ENCODE data around the gene HP. TPM values are rescaled to one million over a fixed set of nuclear protein-coding genes. Genes with fewer than 3 reads are reported as not detected.
"Not testable (repeated sequence)": the region's sequence is repeated elsewhere in the genome, so short reads cannot be mapped to it uniquely, and the experiment has no call there.

Gene HP, protein sequence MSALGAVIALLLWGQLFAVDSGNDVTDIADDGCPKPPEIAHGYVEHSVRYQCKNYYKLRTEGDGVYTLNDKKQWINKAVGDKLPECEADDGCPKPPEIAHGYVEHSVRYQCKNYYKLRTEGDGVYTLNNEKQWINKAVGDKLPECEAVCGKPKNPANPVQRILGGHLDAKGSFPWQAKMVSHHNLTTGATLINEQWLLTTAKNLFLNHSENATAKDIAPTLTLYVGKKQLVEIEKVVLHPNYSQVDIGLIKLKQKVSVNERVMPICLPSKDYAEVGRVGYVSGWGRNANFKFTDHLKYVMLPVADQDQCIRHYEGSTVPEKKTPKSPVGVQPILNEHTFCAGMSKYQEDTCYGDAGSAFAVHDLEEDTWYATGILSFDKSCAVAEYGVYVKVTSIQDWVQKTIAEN
- 0.63 TPM for polyA plus RNA-seq (2013)

DNA sequence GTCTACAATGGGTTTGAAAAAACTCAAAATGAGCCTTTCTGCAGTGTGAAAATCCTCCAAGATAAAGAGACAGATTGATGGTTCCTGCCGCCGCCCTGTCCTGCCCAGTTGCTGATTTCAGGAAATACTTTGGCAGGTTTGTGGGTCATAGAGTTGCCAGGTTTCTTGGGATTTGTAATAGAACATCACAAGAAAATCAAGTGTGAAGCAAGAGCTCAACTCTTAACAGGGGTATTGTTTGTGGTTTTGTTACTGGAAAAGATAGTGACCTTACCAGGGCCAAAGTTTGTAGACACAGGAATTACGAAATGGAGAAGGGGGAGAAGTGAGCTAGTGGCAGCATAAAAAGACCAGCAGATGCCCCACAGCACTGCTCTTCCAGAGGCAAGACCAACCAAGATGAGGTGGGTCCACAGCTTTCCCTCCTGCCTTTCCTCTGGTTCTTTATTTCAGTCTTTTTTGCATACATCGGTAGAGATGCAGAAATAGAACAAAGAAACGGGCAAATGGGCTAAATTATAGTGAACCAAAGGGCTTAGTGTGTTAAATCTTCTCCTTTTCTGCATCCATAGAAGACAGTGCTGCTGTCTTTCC, at the start of gene HP:
TSS of gene HP (plus strand) at position 252 of the 594 bp plus-strand sequence. CDS start at position 400, 148 bp downstream.
- POLR2A ChIA-PET; H3K27ac ChIP-seq (ENCODE audit: insufficient read depth in 1 of 2, low read depth in 1 of 2, low read length in 2 of 2, poor library complexity in 1 of 2, severe bottlenecking in 2 of 2); H3K4me3 ChIP-seq (ENCODE audit: control insufficient read depth in 1 of 7, extremely low read depth in 1 of 7, insufficient read depth in 4 of 7, low read depth in 2 of 7, low read length in 6 of 7); CTCF ChIA-PET; DNase-seq; H3K27me3 ChIP-seq (replicated peaks in 2 of 5; ENCODE audit: control insufficient read depth in 4 of 5, insufficient read depth in 5 of 5, low read length in 4 of 5); H3K36me3 ChIP-seq (ENCODE audit: control insufficient read depth in 4 of 4, insufficient read depth in 4 of 4, low read length in 3 of 4): not testable (repeated sequence)
- WGBS (ENCODE audit: insufficient coverage): 66% methylated on average over 2 of the region's 5 CpGs
- H3K9me3 ChIP-seq (ENCODE audit: control extremely low read depth in 1 of 5, control insufficient read depth in 4 of 5, insufficient read depth in 2 of 5, low read depth in 1 of 5, low read length in 4 of 5): peaks cover 0 to 10% (median 3%) of the 10 kb centered on the region in 5 experiments
- peaks cover 0 to 22% (median 5%) of the 10 kb centered on the region in 4 experiments for H3K4me1 ChIP-seq (ENCODE audit: control extremely low read depth in 1 of 4, control insufficient read depth in 4 of 4, insufficient read depth in 4 of 4, low read length in 3 of 4)

DNA sequence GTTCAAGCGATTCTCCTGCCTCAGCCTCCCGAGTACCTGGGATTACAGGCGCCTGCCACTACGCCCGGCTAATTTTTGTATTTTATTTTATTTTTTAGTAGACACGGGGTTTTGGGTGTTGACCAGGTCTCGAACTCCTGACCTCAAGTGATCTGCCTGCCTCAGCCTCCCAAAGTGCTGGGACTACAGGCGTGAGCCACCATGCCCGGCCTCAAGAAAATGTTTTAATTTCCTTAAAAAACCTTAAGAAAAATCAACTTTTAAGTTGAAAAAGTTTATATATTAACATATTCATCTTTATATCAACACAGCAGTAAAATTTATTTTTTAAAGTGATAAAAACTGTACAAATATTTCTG, 46.3 kb upstream of the HP start:
- CTCF ChIA-PET; H3K27ac ChIP-seq (ENCODE audit: insufficient read depth in 1 of 2, low read depth in 1 of 2, low read length in 2 of 2, poor library complexity in 1 of 2, severe bottlenecking in 2 of 2); POLR2A ChIA-PET; DNase-seq; H3K27me3 ChIP-seq (replicated peaks in 2 of 5; ENCODE audit: control insufficient read depth in 4 of 5, insufficient read depth in 5 of 5, low read length in 4 of 5); H3K4me1 ChIP-seq (ENCODE audit: control extremely low read depth in 1 of 4, control insufficient read depth in 4 of 4, insufficient read depth in 4 of 4, low read length in 3 of 4); H3K9me3 ChIP-seq (ENCODE audit: control extremely low read depth in 1 of 5, control insufficient read depth in 4 of 5, insufficient read depth in 2 of 5, low read depth in 1 of 5, low read length in 4 of 5): not testable (repeated sequence)
- Histone ChIP-seq H3K4me3 (ENCODE audit: control insufficient read depth in 1 of 7, extremely low read depth in 1 of 7, insufficient read depth in 4 of 7, low read depth in 2 of 7, low read length in 6 of 7) (peak overlapping the region in 3 of 7 experiments; percentile 60 to 95 (median 94)), H3K36me3 (ENCODE audit: control insufficient read depth in 4 of 4, insufficient read depth in 4 of 4, low read length in 3 of 4) (peaks cover 0 to 13% (median 8%) of the 10 kb centered on the region in 4 experiments)
- WGBS (ENCODE audit: insufficient coverage): 92% methylated on average over 2 of the region's 9 CpGs

DNA sequence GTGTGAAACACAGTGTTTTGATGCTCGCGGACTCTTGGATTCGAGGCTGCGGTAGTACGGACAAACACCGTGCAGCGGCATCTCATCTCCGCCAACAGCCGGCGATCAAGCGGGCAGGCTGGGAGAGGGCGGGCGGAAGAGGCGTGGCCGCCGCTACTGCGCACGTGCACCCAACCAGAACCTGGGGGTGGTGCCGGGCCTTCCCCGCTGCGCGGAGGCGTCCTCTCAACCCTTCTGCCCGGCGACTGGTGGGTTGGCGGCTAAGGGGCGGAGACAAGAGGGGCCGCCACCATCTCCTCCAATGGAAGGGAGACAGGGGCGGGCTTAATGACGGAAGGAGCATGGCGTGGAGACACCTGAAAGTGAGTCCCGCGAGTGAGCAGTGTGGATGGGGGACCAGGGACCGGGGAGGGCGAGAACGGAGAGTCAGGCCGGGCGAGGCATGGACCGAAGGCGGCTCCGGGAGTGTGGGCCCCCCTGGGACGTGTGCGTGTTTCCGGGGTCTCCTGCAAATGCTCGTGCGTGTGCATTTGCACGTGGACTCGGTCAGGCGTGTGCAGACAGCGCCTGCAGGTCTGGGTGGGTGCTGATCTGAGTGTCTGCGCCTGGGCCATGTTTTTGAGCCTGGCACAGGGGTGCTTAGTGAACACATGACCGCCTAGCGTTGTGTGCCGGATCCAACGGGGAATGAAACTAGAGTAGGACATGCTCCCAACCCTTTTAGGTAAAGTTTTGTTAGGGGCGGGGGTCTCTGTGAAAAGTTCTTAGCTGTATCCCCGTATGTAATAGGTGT, 45.7 kb upstream of the HP start, which contains the start of gene DHODH:
TSS of gene DHODH (plus strand) at position 321 of the 793 bp plus-strand sequence. CDS start at position 342, 21 bp downstream.
- CTCF ChIA-PET: no interaction called here
- DNase-seq: peak; percentile 98 to 99 (median 99)
- under 1% methylated on average over 49 of the region's 57 CpGs for WGBS (ENCODE audit: insufficient coverage)
- Histone ChIP-seq H3K36me3 (ENCODE audit: control insufficient read depth in 4 of 4, insufficient read depth in 4 of 4, low read length in 3 of 4) (peaks cover 0 to 18% (median 8%) of the 10 kb centered on the region in 4 experiments), H3K27ac (ENCODE audit: insufficient read depth in 1 of 2, low read depth in 1 of 2, low read length in 2 of 2, poor library complexity in 1 of 2, severe bottlenecking in 2 of 2) (peak within 1 kb of the TSS in 1 of 2 experiments; percentile 72), H3K4me3 (ENCODE audit: control insufficient read depth in 1 of 7, extremely low read depth in 1 of 7, insufficient read depth in 4 of 7, low read depth in 2 of 7, low read length in 6 of 7) (peak within 1 kb of the TSS; percentile 63 to 98 (median 95)), H3K27me3 (replicated peaks in 2 of 5; ENCODE audit: control insufficient read depth in 4 of 5, insufficient read depth in 5 of 5, low read length in 4 of 5) (no peaks in the 10 kb centered on the region), H3K9me3 (ENCODE audit: control extremely low read depth in 1 of 5, control insufficient read depth in 4 of 5, insufficient read depth in 2 of 5, low read depth in 1 of 5, low read length in 4 of 5) (no peaks in the 10 kb centered on the region), H3K4me1 (ENCODE audit: control extremely low read depth in 1 of 4, control insufficient read depth in 4 of 4, insufficient read depth in 4 of 4, low read length in 3 of 4) (peaks cover 0 to 11% (median 4%) of the 10 kb centered on the region in 4 experiments)
- POLR2A ChIA-PET: no interaction called here

DNA sequence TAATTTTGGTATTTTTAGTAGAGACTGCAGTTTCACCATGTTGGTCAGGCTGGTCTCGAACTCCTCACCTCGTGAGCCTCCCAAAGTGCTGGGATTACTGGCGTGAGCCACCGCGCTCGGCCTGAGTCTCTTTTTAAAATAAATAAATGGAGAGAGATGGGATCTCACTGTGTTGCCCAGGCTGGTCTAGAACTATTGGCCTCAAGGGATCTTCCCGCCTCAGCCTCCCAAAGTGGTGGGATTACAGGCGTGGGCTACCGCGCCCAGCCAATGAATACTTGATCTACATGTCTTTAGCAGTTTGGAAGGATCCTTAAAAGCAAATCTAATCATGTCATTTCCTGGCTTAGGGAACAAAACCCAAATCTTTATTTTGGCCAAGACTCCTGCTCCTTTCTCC, 44.5 kb upstream of the HP start:
- no peak for DNase-seq
- 100% methylated on average over 4 of the region's 10 CpGs for WGBS (ENCODE audit: insufficient coverage)
- peak overlapping the region in 1 of 7 experiments; percentile 98 for H3K4me3 ChIP-seq (ENCODE audit: control insufficient read depth in 1 of 7, extremely low read depth in 1 of 7, insufficient read depth in 4 of 7, low read depth in 2 of 7, low read length in 6 of 7)
- ChIA-PET POLR2A (no interaction called here), CTCF (no interaction called here)
- H3K9me3 ChIP-seq (ENCODE audit: control extremely low read depth in 1 of 5, control insufficient read depth in 4 of 5, insufficient read depth in 2 of 5, low read depth in 1 of 5, low read length in 4 of 5): no peaks in the 10 kb centered on the region
- H3K4me1 ChIP-seq (ENCODE audit: control extremely low read depth in 1 of 4, control insufficient read depth in 4 of 4, insufficient read depth in 4 of 4, low read length in 3 of 4): peaks cover 0 to 18% (median 4%) of the 10 kb centered on the region in 4 experiments
- H3K27me3 ChIP-seq (replicated peaks in 2 of 5; ENCODE audit: control insufficient read depth in 4 of 5, insufficient read depth in 5 of 5, low read length in 4 of 5): no peaks in the 10 kb centered on the region
- no peak overlapping the region for H3K27ac ChIP-seq (ENCODE audit: insufficient read depth in 1 of 2, low read depth in 1 of 2, low read length in 2 of 2, poor library complexity in 1 of 2, severe bottlenecking in 2 of 2)
- H3K36me3 ChIP-seq (ENCODE audit: control insufficient read depth in 4 of 4, insufficient read depth in 4 of 4, low read length in 3 of 4): peaks cover 0 to 23% (median 11%) of the 10 kb centered on the region in 4 experiments

DNA sequence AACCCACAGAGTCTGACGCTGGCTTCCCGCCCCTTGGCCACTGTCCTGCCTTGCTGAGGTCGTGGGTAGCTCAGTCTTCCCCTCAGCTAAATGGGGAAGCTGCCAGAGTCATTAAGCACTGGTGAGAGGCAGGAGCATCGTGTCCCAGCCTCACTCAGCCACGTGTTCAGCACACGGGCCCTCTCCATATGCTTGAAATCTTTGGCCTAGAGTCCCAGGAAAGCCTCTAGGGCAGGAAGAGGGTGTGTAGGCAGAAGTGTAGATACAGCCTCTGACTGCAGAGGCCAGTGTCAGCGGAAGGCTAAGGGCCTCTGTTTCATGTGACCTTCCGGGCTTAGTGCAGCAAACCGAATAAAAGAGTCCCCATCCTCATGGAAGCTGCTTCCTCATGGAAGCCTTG, 41.7 kb upstream of the HP start:
- no peak for DNase-seq
- Histone ChIP-seq H3K4me3 (ENCODE audit: control insufficient read depth in 1 of 7, extremely low read depth in 1 of 7, insufficient read depth in 4 of 7, low read depth in 2 of 7, low read length in 6 of 7) (no peak overlapping the region), H3K9me3 (ENCODE audit: control extremely low read depth in 1 of 5, control insufficient read depth in 4 of 5, insufficient read depth in 2 of 5, low read depth in 1 of 5, low read length in 4 of 5) (no peaks in the 10 kb centered on the region), H3K4me1 (ENCODE audit: control extremely low read depth in 1 of 4, control insufficient read depth in 4 of 4, insufficient read depth in 4 of 4, low read length in 3 of 4) (peaks cover 0 to 18% (median 4%) of the 10 kb centered on the region in 4 experiments), H3K27ac (ENCODE audit: insufficient read depth in 1 of 2, low read depth in 1 of 2, low read length in 2 of 2, poor library complexity in 1 of 2, severe bottlenecking in 2 of 2) (no peak overlapping the region), H3K36me3 (ENCODE audit: control insufficient read depth in 4 of 4, insufficient read depth in 4 of 4, low read length in 3 of 4) (peaks cover 3 to 42% (median 31%) of the 10 kb centered on the region in 4 experiments), H3K27me3 (replicated peaks in 2 of 5; ENCODE audit: control insufficient read depth in 4 of 5, insufficient read depth in 5 of 5, low read length in 4 of 5) (no peaks in the 10 kb centered on the region)
- ChIA-PET POLR2A (no interaction called here), CTCF (interaction anchor here (0.7 kb wide), 1 partner anchor 12 kb away, joined by 3 read pairs; the partner anchor contains the start of gene PKD1L3)
- 95% methylated on average over 9 of the region's 9 CpGs for WGBS (ENCODE audit: insufficient coverage)

DNA sequence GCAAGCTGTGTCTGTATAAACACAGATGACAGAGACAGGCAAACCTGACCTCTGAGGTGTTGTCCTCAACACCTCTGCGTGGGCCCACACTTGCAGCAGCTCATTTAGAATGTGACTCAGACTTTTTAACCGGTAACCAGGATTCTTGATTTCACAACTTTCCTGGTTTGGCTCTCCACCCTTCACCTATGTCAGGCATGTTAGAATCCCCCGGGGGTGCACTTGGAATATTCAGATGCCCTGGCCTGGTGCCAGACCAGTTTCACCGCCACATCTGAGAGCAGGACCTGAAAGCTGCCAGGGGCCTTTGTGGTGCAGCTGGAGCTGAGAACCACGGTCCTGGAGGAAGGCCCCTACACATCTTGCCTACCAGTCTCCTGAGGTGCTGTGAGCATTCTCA, 40.9 kb upstream of the HP start:
- no peak for DNase-seq

More for the DNA sequence above, 40.9 kb upstream of the HP start:
- Histone ChIP-seq H3K4me3 (ENCODE audit: control insufficient read depth in 1 of 7, extremely low read depth in 1 of 7, insufficient read depth in 4 of 7, low read depth in 2 of 7, low read length in 6 of 7) (no peak overlapping the region), H3K4me1 (ENCODE audit: control extremely low read depth in 1 of 4, control insufficient read depth in 4 of 4, insufficient read depth in 4 of 4, low read length in 3 of 4) (peaks cover 0 to 18% (median 3%) of the 10 kb centered on the region in 4 experiments), H3K36me3 (ENCODE audit: control insufficient read depth in 4 of 4, insufficient read depth in 4 of 4, low read length in 3 of 4) (peaks cover 3 to 48% (median 35%) of the 10 kb centered on the region in 4 experiments), H3K9me3 (ENCODE audit: control extremely low read depth in 1 of 5, control insufficient read depth in 4 of 5, insufficient read depth in 2 of 5, low read depth in 1 of 5, low read length in 4 of 5) (no peaks in the 10 kb centered on the region), H3K27me3 (replicated peaks in 2 of 5; ENCODE audit: control insufficient read depth in 4 of 5, insufficient read depth in 5 of 5, low read length in 4 of 5) (no peaks in the 10 kb centered on the region), H3K27ac (ENCODE audit: insufficient read depth in 1 of 2, low read depth in 1 of 2, low read length in 2 of 2, poor library complexity in 1 of 2, severe bottlenecking in 2 of 2) (no peak overlapping the region)
- WGBS (ENCODE audit: insufficient coverage): 83% methylated on average over 5 of the region's 5 CpGs
- CTCF ChIA-PET: interaction anchor here (0.6 to 1.1 kb wide), 2 partner anchors 130 to 178 kb away, joined by 3 to 4 read pairs; partner anchors contain the start of gene ZNF821
- POLR2A ChIA-PET: no interaction called here

All from common myeloid progenitor, CD34-positive (primary cell).